Thyroid gland (tissue), 4 donors: Measurements from ENCODE around the gene SLC8A2.

Source experiments
- CTCF ChIP-seq, 6 experiments: fragments of 200-600 bp in 3 of 6; fragments of 450-650 bp in 3 of 6; sonication (generic) in 3 of 6; IDR thresholded peaks; one replicate each; pipeline ENCODE4 v1.5.1; 2016 to 2019; ENCODE audit warnings: antibody characterized with exemption in 6 of 6, mild to moderate bottlenecking in 2 of 6, inconsistent platforms in 1 of 6, moderate library complexity in 1 of 6
- POLR2A ChIP-seq, 2 donors: fragments of 450-650 bp; IDR thresholded peaks; one replicate each; pipeline ENCODE4 v1.6.1; 2017; ENCODE audit warnings: antibody characterized with exemption in 2 of 2, mild to moderate bottlenecking in 2 of 2, moderate library complexity in 1 of 2

DNA sequence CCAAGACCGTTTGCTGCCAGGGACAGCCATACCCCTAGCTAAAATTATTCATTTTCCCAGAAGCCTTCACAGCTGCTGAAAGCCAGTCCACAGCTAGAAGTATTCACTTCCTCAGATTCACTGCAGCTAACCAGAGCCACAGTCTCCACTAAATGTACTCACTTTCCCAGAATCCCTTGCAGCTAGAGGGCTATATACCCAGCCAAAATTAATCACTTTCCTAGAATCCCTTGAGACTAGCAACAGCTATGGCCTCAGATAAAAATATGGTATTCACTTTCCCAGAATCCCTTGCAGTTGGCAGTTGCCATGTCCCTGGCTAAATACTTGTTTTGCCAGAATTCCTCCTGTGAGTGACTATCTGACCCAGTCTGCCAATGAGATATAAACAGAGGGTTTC lies 38.6 kb downstream of the SLC8A2 start:
- TF ChIP-seq CTCF (IDR thresholded peaks at IDR 0.05) (no peak), POLR2A (IDR thresholded peaks at IDR 0.05) (no peak)
